Cardiac muscle cell (in vitro differentiated cells and primary cell): ENCODE results near the gene SH3RF3. TPM values are rescaled to one million over a fixed set of nuclear protein-coding genes. Genes with fewer than 3 reads are reported as not detected.
"Not testable (repeated sequence)": the region's sequence is repeated elsewhere in the genome, so short reads cannot be mapped to it uniquely, and the experiment has no call there.

Experiments used
- DNase-seq, 2 donors: peaks; one replicate each; pipeline versions ENCODE4 v3.0.0 to v3.0.0-alpha.2; 2010 to 2017; ENCODE audit warnings: low read depth in 1 of 2, low spot score in 1 of 2
- H3K27ac ChIP-seq: fragments of 200-600 bp; sonication (generic); 2 replicates; pipeline ENCODE4 v1.5.1; 2016
- H3K27me3 ChIP-seq: fragments of 200-600 bp; sonication (generic); 2 replicates; pipeline ENCODE4 v1.6.0; 2016; ENCODE audit warnings: control low read depth
- H3K36me3 ChIP-seq: fragments of 200-600 bp; sonication (generic); 2 replicates; pipeline ENCODE4 v1.5.1; 2016; ENCODE audit warnings: control low read depth
- H3K4me1 ChIP-seq: fragments of 200-600 bp; sonication (generic); 2 replicates; pipeline ENCODE4 v1.8.1; 2017; ENCODE audit warnings: low read depth, mild to moderate bottlenecking, mixed run types
- H3K4me3 ChIP-seq: fragments of 200-600 bp; sonication (generic); 2 replicates; pipeline ENCODE4 v1.5.1; 2016; ENCODE audit warnings: mild to moderate bottlenecking
- H3K9me3 ChIP-seq: fragments of 200-600 bp; sonication (generic); 2 replicates; pipeline ENCODE4 v1.5.1; 2017; ENCODE audit warnings: low read depth, mild to moderate bottlenecking, control low read depth
- CTCF ChIP-seq: IDR thresholded peaks from 2 replicates; pipeline ENCODE4 v1.5.1; 2012; ENCODE audit warnings: low read depth, mild to moderate bottlenecking, low read length
- polyA plus RNA-seq: library from polyadenylated mRNA; unstranded; fragments of >200 nt; fragmentation: Nextera tagmentation; extraction: Ambion mirVana; gene quantifications from 2 replicates; pipeline ENCODE4 v1.2.1, GENCODE V29; 2016
- total RNA-seq: library from RNA; depleted of rRNA; stranded (reverse); fragments of >200 nt; gene quantifications from 2 replicates; pipeline ENCODE4 v1.2.3, GENCODE V29; 2016

Gene SH3RF3
- total and polyA plus RNA-seq, 2 experiments from 2014 or later: 1.2 to 1.7 TPM

- no peaks in the 10 kb centered on the region for H3K36me3 ChIP-seq
- no peak overlapping the region for H3K27ac ChIP-seq
- peak in 1 of 2 donors; percentile 43 for DNase-seq
- H3K27me3 ChIP-seq: peaks cover 6% of the 10 kb centered on the region
- no peaks in the 10 kb centered on the region for H3K9me3 ChIP-seq
- H3K4me1 ChIP-seq: no peaks in the 10 kb centered on the region
- TF ChIP-seq CTCF: no peak
- no peak overlapping the region for H3K4me3 ChIP-seq
Measured at GRCh38 chr2:109218087-109218791, 89.2 kb downstream of the SH3RF3 start.

- Histone ChIP-seq H3K27ac (no peak overlapping the region), H3K4me1 (no peaks in the 10 kb centered on the region), H3K36me3 (no peaks in the 10 kb centered on the region), H3K4me3 (no peak overlapping the region), H3K9me3 (no peaks in the 10 kb centered on the region), H3K27me3 (peaks cover 6% of the 10 kb centered on the region)
- no peak for DNase-seq
- TF ChIP-seq CTCF: no peak
Measured at GRCh38 chr2:109218792-109219126, 89.8 kb downstream of the SH3RF3 start.

GRCh38 chr2:109220860-109221259, 91.9 kb downstream of the SH3RF3 start:
- no peaks in the 10 kb centered on the region for H3K4me1 ChIP-seq
- TF ChIP-seq CTCF: no peak
- H3K36me3 ChIP-seq: no peaks in the 10 kb centered on the region
- H3K27ac ChIP-seq: no peak overlapping the region
- DNase-seq: no peak
- H3K9me3 ChIP-seq: no peaks in the 10 kb centered on the region
- peaks cover 6% of the 10 kb centered on the region for H3K27me3 ChIP-seq
- no peak overlapping the region for H3K4me3 ChIP-seq

- not testable (repeated sequence) for H3K4me1 ChIP-seq, H3K27ac ChIP-seq, H3K9me3 ChIP-seq, H3K36me3 ChIP-seq, H3K4me3 ChIP-seq, DNase-seq, H3K27me3 ChIP-seq
Measured at GRCh38 chr2:109221316-109221715, 92.3 kb downstream of the SH3RF3 start.

GRCh38 chr2:109222422-109222821, 93.4 kb downstream of the SH3RF3 start:
- H3K4me3 ChIP-seq: no peak overlapping the region
- no peaks in the 10 kb centered on the region for H3K36me3 ChIP-seq
- H3K9me3 ChIP-seq: no peaks in the 10 kb centered on the region
- H3K27ac ChIP-seq: no peak overlapping the region
- DNase-seq: no peak
- H3K4me1 ChIP-seq: no peaks in the 10 kb centered on the region
- peaks cover 12% of the 10 kb centered on the region for H3K27me3 ChIP-seq
- no peak for TF ChIP-seq CTCF

- H3K4me3 ChIP-seq: no peak overlapping the region
- H3K27ac ChIP-seq: no peak overlapping the region
- H3K4me1 ChIP-seq: no peaks in the 10 kb centered on the region
- no peaks in the 10 kb centered on the region for H3K36me3 ChIP-seq
- TF ChIP-seq CTCF: peak; percentile 7
- H3K9me3 ChIP-seq: no peaks in the 10 kb centered on the region
- peaks cover 17% of the 10 kb centered on the region for H3K27me3 ChIP-seq
- no peak for DNase-seq
Measured at GRCh38 chr2:109222825-109223471, 93.9 kb downstream of the SH3RF3 start.
